ENCODE results near the gene TRIAP1. TPM values are rescaled to one million over a fixed set of nuclear protein-coding genes. Genes with fewer than 3 reads are reported as not detected.
A peak's percentile ranks its signal among the peaks of the same experiment; 100 is the strongest.

The TRIAP1 gene
- total and polyA plus RNA-seq, 8 donors, result 21.9 to 42.4 (median 36.2) TPM

DNA sequence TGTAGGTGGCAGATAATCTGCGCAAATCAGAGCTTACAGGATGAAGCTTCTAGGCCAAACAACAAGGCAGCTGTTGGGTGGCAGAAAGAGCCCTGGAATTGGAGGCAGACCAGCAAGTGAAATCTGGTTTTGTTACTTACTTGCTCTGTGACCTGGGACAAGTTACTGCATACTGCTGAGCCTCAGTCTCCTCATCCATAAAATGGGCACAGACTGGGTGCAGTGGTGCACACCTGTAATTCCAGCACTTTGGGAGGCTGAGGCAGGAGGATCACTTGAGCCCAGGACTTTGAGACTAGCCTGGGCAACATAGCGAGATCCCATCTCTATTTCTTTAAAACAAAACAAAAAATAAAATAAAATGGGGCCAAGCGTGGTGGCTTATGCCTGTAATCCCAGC lies 39.6 kb downstream of the TRIAP1 start:
- Histone ChIP-seq H3K4me1 (no peaks in the 10 kb centered on the region), H3K4me3 (no peak overlapping the region), H3K27ac (no peak overlapping the region), H3K9me3 (no peaks in the 10 kb centered on the region), H3K27me3 (no peaks in the 10 kb centered on the region), H3K36me3 (no peaks in the 10 kb centered on the region)
- TF ChIP-seq, protein P1, sequence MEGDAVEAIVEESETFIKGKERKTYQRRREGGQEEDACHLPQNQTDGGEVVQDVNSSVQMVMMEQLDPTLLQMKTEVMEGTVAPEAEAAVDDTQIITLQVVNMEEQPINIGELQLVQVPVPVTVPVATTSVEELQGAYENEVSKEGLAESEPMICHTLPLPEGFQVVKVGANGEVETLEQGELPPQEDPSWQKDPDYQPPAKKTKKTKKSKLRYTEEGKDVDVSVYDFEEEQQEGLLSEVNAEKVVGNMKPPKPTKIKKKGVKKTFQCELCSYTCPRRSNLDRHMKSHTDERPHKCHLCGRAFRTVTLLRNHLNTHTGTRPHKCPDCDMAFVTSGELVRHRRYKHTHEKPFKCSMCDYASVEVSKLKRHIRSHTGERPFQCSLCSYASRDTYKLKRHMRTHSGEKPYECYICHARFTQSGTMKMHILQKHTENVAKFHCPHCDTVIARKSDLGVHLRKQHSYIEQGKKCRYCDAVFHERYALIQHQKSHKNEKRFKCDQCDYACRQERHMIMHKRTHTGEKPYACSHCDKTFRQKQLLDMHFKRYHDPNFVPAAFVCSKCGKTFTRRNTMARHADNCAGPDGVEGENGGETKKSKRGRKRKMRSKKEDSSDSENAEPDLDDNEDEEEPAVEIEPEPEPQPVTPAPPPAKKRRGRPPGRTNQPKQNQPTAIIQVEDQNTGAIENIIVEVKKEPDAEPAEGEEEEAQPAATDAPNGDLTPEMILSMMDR (IDR thresholded peaks at IDR 0.05), result no peak
- intact Hi-C loops (cut with DNase I), result no loop called here
- ATAC-seq (no peak), DNase-seq (no peak)

DNA sequence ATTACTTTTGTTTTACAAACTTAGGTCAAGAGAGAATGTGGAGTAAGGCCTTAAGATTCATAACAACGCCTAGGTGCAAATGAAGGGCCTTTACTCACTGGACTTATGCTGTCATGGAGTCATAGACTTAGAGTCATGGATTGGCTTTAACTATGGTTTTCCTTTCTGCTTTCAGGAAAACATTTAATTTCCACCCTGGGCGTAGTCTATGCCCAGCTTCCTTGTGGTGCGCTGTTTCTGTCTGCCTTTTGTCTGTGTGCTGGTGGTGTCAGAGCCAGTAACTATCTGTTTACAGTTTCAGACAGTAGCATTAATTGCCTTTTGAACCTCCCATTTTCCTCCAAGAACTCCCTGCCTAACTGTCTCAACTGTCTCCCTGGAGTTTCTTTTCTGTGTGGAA lies 40.1 kb downstream of the TRIAP1 start:
- Histone ChIP-seq H3K27me3 (no peaks in the 10 kb centered on the region), H3K36me3 (no peaks in the 10 kb centered on the region), H3K27ac (no peak overlapping the region), H3K9me3 (no peaks in the 10 kb centered on the region), H3K4me3 (no peak overlapping the region), H3K4me1 (no peaks in the 10 kb centered on the region)
- TF ChIP-seq, protein P1 (IDR thresholded peaks at IDR 0.05), result no peak
- no peak for DNase-seq
- ATAC-seq, result no peak
- intact Hi-C loops (cut with DNase I), result no loop called here

DNA sequence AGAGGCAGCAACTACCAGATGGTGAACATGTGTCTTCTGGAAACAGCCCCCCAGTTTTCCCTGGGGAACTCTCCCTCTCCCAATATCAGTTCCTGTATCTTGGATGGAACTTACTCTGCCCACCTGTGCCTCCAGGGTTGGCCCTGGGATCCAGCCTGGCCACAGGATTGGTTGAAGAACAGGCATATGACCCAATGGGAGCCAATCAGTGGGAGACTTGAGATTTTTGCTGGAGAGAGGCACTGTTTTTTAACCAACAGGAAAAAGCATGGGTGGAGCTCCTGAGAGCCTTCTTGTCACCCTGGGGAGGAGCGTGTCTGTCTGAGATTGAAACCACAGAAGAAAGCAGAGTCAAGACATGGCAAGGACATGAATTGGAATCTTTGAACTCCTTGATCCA lies 41.9 kb downstream of the TRIAP1 start:
- intact Hi-C loops (cut with DNase I), result no loop called here
- no peak overlapping the region for H3K4me3 ChIP-seq
- ATAC-seq, result no peak
- no peak overlapping the region for H3K27ac ChIP-seq
- no peaks in the 10 kb centered on the region for H3K9me3 ChIP-seq
- DNase-seq, result no peak
- no peaks in the 10 kb centered on the region for H3K27me3 ChIP-seq
- H3K4me1 ChIP-seq, result no peaks in the 10 kb centered on the region
- TF ChIP-seq, protein P1 (IDR thresholded peaks at IDR 0.05), result no peak
- no peaks in the 10 kb centered on the region for H3K36me3 ChIP-seq

DNA sequence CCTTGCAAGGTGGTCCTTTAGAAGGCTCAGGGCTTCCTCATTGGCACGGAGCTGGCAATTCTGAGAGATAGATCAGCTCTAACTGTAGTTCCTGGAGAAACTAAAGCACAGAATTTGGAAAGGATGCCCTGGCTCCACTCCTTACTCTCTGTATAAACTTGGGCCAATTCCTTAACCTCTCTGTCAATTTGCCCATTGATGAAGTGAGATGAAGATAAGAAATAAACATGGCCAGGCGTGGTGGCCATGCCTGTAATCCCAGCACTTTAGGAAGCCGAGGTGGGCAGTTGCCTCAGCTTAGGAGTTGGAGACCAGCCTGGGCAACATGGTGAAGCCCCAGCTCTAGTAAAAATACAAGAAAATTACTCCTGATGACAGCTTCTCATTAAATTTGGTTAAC lies 42.3 kb downstream of the TRIAP1 start:
- H3K27ac ChIP-seq, result no peak overlapping the region
- no peaks in the 10 kb centered on the region for H3K4me1 ChIP-seq
- no peaks in the 10 kb centered on the region for H3K36me3 ChIP-seq
- H3K9me3 ChIP-seq, result no peaks in the 10 kb centered on the region
- peaks cover 0 to under 1% of the 10 kb centered on the region in 2 donors for H3K27me3 ChIP-seq
- H3K4me3 ChIP-seq, result no peak overlapping the region
- ATAC-seq (no peak), DNase-seq (peak in 1 of 4 donors; percentile 29)
- TF ChIP-seq, protein P1 (IDR thresholded peaks at IDR 0.05), result no peak
- intact Hi-C loops (cut with DNase I), result no loop called here

DNA sequence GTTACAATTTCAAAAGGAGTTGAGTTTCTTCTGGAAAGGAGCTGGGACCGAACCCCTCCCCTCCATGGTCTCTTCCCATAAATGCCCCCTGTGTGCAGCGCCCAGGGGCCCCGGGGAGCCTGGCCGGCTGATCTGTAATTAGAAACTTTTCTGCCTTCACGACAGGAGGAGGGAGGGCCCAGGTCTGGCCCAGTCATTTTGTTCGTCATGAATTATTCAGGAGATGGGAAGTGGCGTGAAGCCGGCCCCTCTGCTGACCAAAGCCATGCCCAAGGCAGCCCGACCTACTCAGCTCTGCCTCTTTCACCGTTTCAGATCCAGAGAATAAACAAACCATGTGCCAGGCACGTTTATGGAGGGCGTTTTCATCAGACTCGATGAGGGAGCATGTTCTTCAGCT lies 44.0 kb downstream of the TRIAP1 start:
- Histone ChIP-seq H3K27me3 (peaks cover 0 to 17% of the 10 kb centered on the region in 2 donors), H3K4me1 (no peaks in the 10 kb centered on the region), H3K27ac (no peak overlapping the region), H3K9me3 (no peaks in the 10 kb centered on the region), H3K4me3 (no peak overlapping the region), H3K36me3 (no peaks in the 10 kb centered on the region)
- intact Hi-C loops (cut with DNase I), result no loop called here
- TF ChIP-seq, protein P1 (IDR thresholded peaks at IDR 0.05), result no peak
- peak in 1 of 4 donors; percentile 32 for DNase-seq
- ATAC-seq, result no peak
